Measurements from ENCODE around the gene DDX10.

- no peak for TF ChIP-seq CTCF (optimal IDR thresholded peaks at IDR 0.05 in 1 of 3, IDR thresholded peaks at IDR 0.05 in 1 of 3, conservative IDR thresholded peaks at IDR 0.05 in 1 of 3; ENCODE audit: extremely low read depth in 1 of 3, insufficient read depth in 2 of 3, low read length in 3 of 3)
- TF ChIP-seq EZH2 (IDR thresholded peaks at IDR 0.05; ENCODE audit: low read length): no peak
Observed at GRCh38 chr11:108768370-108768769, 103.5 kb downstream of the DDX10 start.
